GM12801 (cell line): Measurements from ENCODE around the gene CDC25B.

Experiments used
- CTCF ChIP-seq: IDR thresholded peaks from one replicate; pipeline ENCODE4 v1.5.1; 2011; ENCODE audit warnings: control low read depth; ENCODE audit not compliant: insufficient read length; ENCODE audit errors: extremely low read depth

Gene CDC25B

GRCh38 chr20:3787324-3788014 is 8.6 kb upstream of the CDC25B start:
- TF ChIP-seq CTCF = no peak

- no peak for TF ChIP-seq CTCF
These were observed 7.4 kb upstream of the CDC25B start for GRCh38 chr20:3788685-3789155.

GRCh38 chr20:3794701-3795420 is 1.2 kb upstream of the CDC25B start:
- no peak for TF ChIP-seq CTCF

- no peak for TF ChIP-seq CTCF
These were observed 541 bp downstream of the CDC25B start for GRCh38 chr20:3796477-3797225.

GRCh38 chr20:3797226-3797545 is 1.1 kb downstream of the CDC25B start:
- TF ChIP-seq CTCF = no peak

- TF ChIP-seq CTCF = no peak
These were observed 1.7 kb downstream of the CDC25B start for GRCh38 chr20:3797592-3798372.

GRCh38 chr20:3798373-3798768 is 2.3 kb downstream of the CDC25B start:
- no peak for TF ChIP-seq CTCF
